ENCODE measurements around the gene PER2.

The PER2 gene

GRCh38 chr2:238263204-238264071, 25.0 kb downstream of the PER2 start:
- DNase-seq: peak; percentile 77

DNA sequence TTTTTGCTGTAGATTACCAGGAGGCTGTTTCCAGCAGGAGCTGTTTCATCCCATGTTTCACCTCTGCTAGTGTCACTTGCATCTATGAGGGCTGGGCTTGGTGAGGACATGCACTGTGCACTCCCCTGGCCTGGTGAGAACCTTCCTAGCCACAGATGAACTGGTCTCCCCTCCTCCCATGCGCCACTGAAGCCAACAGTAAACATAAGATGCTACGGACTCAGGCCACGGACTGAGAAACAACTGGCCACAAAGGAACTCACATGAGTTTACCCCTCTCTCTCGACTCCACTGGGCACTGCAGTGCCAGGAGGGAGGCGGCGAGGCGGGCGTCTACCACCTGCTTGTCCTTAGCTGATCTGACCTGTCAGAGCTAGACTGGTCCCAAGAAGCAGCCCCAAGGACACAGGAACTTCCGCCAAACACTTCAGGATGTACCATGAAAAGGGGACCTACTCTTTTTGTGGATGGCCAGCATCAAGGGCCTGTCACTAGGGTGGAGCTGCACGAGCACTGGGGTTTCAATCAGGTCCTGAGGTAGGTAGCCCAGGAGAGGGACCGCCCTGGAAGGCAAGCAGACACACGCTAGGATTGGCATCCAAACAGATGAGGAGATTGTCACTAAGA, 25.8 kb downstream of the PER2 start:
- no peak for DNase-seq

GRCh38 chr2:238261718-238262375, 26.6 kb downstream of the PER2 start:
- DNase-seq: no peak

GRCh38 chr2:238260883-238261282, 27.5 kb downstream of the PER2 start:
- no peak for DNase-seq

DNA sequence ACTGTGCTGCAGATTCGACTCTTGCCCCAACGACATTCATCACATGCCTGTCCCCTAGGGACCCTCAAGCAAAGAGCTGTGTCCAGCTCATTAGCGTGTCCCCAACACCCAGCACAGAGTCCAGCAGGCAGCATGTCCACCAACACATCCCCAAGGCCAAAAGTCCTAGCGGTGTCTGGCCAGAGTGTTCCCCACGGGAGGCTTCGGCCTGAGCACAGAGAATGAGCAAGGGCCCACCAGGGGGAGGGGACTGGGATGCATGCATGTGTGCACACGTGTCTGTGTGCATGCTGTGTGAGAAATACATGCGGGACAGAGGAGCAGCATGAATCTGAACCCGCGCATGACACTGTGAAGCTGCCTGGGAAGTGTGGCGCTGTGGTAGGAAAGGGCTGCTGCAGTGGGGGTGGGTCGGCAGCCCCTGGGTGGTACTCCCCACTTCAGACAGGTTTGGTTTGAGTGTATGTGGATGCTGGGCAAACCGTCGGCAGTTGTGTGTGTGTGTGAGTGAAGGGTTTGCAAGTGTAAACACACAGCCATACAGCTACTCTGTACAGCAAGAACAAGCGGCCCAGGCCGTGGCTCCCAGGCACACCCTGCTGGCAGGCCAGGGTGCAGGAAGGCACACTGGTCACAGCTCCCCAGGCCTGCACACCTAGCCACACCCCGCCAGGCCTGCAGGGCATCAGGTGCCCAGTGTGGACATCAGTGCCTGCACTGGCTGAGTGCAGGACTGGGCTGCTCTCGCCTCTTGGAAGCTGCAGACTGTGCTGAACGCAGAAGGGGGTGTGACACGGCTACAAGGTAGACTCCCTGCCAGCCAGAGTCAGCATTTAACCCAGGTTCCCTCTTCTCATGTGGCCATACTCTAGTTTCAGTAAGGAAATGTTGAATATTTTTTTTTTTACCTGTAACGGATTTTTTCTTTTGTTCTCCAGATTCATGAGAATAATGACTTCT, 29.1 kb downstream of the PER2 start:
- DNase-seq: no peak

DNA sequence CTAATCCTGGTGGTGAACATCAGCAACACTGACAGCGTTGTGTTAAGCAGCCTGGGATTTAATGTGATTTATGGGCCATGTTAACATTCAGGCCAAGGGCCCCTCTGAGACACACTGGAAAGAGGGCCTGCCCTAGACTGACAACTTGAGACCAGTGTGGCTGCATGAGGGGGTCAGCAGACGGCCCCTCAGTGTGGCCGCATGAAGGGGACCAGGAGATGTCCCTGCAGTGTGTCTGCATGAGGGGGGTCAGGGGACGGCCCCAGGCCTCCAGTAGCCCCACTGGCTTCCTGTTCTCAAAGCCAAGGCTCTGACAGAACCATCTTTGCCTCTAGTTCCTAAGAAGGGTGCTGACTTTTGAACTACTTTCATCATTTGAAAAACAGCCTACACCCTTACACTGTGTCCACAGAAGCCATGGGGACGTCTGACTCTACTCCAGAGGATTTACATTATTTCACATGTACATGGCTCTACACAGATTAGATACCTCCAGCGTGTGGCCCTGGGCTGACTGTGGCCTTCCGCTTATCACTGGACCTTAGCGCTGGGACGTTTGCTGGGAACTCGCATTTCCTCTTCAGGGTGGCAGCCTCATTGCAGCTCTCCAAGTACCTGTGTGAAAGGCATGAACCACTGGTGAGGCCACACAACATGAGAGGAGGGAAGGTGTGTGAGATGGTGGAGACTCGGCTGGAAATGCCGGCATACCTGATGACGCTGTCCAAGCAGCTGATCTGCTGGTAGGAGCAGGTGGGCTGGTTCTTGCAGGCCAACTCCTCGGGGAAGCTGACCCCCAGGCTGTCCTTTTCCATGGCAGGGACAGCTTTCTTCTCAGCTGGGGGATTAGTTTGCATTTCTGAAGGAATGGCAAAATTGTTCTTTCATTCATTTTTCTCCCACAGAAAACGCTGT, 30.4 kb downstream of the PER2 start:
- DNase-seq: no peak

DNA sequence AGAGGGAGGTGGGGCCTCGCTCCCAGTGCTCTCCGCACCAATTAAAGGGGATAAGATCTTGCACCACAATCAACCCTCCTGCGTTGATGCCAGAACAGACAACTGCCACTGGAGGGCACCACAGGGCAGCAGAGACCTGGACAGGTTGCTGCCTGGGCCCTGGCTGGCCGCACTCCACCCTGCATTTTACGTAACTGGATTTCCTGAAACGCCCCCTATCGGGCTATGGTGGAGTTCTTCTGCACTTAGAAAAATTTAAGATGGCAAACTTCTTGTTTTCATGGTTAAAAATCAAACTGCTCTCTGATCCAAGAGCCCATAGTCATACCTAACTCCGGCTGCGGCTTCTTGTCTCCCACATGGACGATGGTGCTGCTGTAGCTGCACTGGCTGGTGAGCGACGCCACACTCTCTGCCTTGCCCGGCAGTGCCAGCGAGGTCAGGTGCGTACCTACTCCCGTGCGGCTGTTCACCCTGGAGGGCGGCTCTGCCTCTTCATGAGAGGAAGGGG, 31.8 kb downstream of the PER2 start:
- peak; percentile 81 for DNase-seq

- no peak for DNase-seq
Measured at GRCh38 chr2:238256111-238256510, 32.3 kb downstream of the PER2 start.

GRCh38 chr2:238255636-238256035, 32.8 kb downstream of the PER2 start:
- DNase-seq: no peak

- DNase-seq: no peak
Measured at GRCh38 chr2:238255151-238255551, 33.3 kb downstream of the PER2 start.

DNA sequence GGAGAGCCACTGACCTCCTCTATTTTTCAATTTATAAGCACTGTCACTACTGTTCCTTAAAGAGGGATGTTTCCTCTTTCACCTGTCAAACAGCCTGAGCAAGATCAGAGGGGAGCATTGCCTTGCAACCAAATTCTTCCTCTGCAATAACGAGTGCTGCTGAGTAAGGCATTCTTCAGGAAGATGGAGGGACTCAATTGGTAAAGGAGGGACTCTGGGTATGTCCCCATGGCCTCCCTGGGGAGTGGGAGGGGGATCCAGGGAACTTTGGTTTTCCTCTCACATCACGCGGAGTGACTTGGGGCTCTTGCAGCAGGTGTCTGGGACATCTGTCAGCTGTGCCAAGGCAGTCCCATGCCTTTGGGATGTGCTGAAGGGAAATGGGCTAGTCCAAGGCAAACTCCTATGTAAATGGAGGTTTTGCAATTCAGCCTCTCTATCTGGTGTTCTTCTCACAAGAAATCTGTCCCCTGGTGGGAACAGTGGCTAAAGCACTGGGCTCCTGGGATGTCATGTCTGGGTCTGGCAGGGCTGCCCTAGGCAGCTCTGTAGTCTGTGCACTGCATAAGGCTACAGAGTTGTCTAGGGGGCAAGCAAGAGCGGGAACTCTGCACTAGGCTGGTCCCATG, 34.2 kb downstream of the PER2 start:
- DNase-seq: no peak

DNA sequence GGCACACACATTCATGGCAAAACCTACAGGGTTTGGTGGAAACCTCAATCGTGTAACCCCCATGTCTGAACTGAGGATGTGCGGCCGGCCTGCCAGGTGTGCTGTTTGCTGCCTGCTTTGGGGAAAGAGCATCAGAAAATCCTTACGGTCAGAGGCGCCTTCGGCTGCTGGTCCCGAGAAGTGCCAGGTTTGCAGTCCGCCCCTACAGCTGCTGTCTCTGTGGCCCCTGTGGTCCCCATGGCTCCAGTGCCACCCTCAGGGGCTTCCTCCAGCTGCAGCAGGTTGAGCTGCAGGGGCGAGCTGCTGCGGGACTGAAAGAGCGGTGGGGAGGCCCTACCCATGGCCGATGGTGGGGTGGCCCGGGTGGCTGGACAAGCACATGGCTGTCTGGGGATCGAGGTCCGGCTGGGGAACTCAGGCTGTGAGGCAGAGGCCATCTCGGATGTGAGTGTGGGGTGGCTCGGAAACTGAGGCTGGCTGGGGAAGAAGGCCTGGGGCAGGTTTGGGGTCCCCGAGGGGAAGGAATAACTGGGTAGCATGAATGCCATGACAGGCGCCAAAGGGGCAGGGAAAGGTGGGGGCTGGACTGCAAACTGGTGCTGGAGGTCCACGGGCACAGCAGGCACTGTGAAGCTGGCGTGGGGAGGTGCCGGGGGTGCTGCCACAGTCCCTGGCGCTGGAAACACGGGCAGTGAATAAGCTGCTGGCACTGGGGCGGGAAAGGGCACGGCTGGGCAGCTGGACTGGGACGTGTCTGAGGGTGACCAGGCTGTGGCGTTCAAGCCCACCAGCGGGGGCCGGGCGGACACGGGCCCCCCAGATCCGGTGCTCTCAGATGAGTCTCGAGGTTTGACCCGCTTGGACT, 35.4 kb downstream of the PER2 start:
- DNase-seq: no peak

- DNase-seq: no peak
Measured at GRCh38 chr2:238251986-238252385, 36.4 kb downstream of the PER2 start.

DNA sequence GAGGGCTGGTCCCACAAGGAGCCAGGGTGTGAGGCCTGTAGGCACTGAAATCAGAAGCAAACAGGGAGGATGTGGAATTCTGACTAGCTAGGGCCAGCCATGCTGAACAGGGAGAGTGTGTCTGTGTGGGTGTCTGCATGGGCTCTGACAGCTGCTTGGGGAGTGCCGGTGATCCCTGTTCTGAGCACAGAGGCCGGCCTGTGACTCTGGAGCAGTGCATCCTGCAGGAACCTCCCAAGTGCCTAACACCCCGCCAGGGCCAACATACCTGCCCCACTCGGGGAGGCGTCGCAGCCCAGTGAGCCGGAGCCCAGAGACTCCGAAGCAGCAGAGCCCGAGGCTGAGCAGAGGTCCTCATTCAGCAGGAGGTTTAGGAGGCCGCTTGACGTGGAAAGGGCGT, 37.1 kb downstream of the PER2 start:
- DNase-seq: no peak

GRCh38 chr2:238250896-238251295, 37.5 kb downstream of the PER2 start:
- DNase-seq: no peak

GRCh38 chr2:238247841-238248453, 40.5 kb downstream of the PER2 start:
- no peak for DNase-seq

DNA sequence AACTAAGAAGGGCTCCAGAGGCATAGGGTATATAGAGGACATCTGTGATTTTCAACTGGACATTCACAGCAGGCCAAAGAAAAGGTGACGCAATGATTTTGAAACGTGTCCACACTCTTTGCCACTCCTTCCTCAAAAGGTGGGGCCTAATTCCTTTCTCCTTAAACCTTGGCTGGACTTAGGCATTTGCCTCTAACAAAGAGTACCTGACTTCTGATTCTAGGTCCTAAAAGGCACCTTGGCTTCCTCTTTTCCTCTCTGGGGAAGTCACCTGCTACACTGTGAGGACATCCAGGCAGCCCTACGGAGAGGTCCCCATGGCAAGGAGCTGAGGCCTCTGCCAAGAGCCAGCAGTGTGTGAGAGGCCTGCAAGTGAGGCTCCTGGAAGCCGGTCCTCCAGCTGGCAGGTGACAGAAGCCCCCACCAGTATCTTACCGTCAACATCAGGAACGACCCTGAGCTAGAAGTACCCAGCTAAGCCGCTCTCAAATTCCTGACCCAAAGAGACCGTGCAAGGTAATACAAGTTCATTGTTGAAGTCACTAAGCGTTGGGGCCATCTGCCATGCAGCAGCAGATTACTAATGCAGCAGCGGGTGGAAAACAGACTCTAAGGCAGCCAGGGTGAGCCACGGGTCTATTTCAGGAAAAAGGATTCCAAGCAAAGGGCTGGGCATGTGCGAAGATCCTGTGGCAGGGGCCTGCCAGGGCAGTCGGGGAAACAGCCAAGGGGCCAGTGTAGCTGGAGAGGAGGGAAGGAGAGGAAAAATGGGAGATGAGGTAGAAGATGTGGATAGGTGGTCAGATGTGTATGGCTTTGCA, 41.2 kb downstream of the PER2 start:
- DNase-seq: no peak

DNA sequence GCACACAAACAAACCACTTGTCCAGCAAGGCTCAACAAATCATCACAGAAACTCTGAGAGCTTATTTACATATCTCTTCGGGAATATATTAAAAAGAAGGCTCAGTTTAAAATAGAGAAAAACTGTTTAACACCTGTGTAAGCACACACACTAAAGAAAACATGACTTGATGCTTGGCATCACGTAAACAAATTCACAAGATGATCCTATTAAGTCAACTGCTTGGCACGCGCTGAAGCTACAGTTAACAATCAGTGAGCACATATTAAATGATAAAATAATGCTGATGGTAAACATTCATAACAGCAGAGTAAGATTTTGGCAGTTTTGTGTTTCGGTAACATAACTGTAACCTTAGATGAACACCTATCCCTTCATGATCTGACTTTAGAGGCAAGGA, 44.3 kb downstream of the PER2 start:
- DNase-seq: no peak
